ENCODE data around the gene RDH12.

The RDH12 gene

GRCh38 chr14:67719866-67720265 lies 18.2 kb downstream of the RDH12 start:
- H3K4me3 ChIP-seq (ENCODE audit: low read depth in 1 of 2, low read length in 1 of 2): no peak overlapping the region
- no peak for TF ChIP-seq CTCF (IDR thresholded peaks at IDR 0.05)
- H3K27me3 ChIP-seq: peaks cover 33% of the 10 kb centered on the region
- H3K9me3 ChIP-seq: no peaks in the 10 kb centered on the region
- peaks cover 0 to 4% of the 10 kb centered on the region in 2 experiments for H3K4me1 ChIP-seq (ENCODE audit: control insufficient read depth in 1 of 2, insufficient read depth in 1 of 2, low read depth in 1 of 2, low read length in 1 of 2)
- H3K36me3 ChIP-seq: no peaks in the 10 kb centered on the region
- H3K27ac ChIP-seq: no peak overlapping the region

- no peaks in the 10 kb centered on the region for H3K9me3 ChIP-seq
- no peak for TF ChIP-seq CTCF (IDR thresholded peaks at IDR 0.05)
- H3K27ac ChIP-seq: no peak overlapping the region
- no peak overlapping the region for H3K4me3 ChIP-seq (ENCODE audit: low read depth in 1 of 2, low read length in 1 of 2)
- peaks cover 0 to 4% of the 10 kb centered on the region in 2 experiments for H3K4me1 ChIP-seq (ENCODE audit: control insufficient read depth in 1 of 2, insufficient read depth in 1 of 2, low read depth in 1 of 2, low read length in 1 of 2)
- peaks cover 50% of the 10 kb centered on the region for H3K27me3 ChIP-seq
- H3K36me3 ChIP-seq: no peaks in the 10 kb centered on the region
Measured at GRCh38 chr14:67721875-67722274, 20.2 kb downstream of the RDH12 start.

- no peak overlapping the region for H3K27ac ChIP-seq
- peaks cover 50% of the 10 kb centered on the region for H3K27me3 ChIP-seq
- H3K9me3 ChIP-seq: no peaks in the 10 kb centered on the region
- peaks cover 0 to 4% of the 10 kb centered on the region in 2 experiments for H3K4me1 ChIP-seq (ENCODE audit: control insufficient read depth in 1 of 2, insufficient read depth in 1 of 2, low read depth in 1 of 2, low read length in 1 of 2)
- H3K36me3 ChIP-seq: no peaks in the 10 kb centered on the region
- no peak overlapping the region for H3K4me3 ChIP-seq (ENCODE audit: low read depth in 1 of 2, low read length in 1 of 2)
- TF ChIP-seq CTCF (IDR thresholded peaks at IDR 0.05): no peak
Measured at GRCh38 chr14:67722293-67722692, 20.6 kb downstream of the RDH12 start.

- Histone ChIP-seq H3K27ac (no peak overlapping the region), H3K4me1 (ENCODE audit: control insufficient read depth in 1 of 2, insufficient read depth in 1 of 2, low read depth in 1 of 2, low read length in 1 of 2) (peaks cover 0 to 4% of the 10 kb centered on the region in 2 experiments), H3K27me3 (peaks cover 50% of the 10 kb centered on the region), H3K4me3 (ENCODE audit: low read depth in 1 of 2, low read length in 1 of 2) (no peak overlapping the region), H3K36me3 (no peaks in the 10 kb centered on the region), H3K9me3 (no peaks in the 10 kb centered on the region)
- no peak for TF ChIP-seq CTCF (IDR thresholded peaks at IDR 0.05)
Measured at GRCh38 chr14:67725171-67725570, 23.5 kb downstream of the RDH12 start.

- H3K4me3 ChIP-seq (ENCODE audit: low read depth in 1 of 2, low read length in 1 of 2): no peak overlapping the region
- TF ChIP-seq CTCF (IDR thresholded peaks at IDR 0.05): no peak
- H3K4me1 ChIP-seq (ENCODE audit: control insufficient read depth in 1 of 2, insufficient read depth in 1 of 2, low read depth in 1 of 2, low read length in 1 of 2): peaks cover 0 to 4% of the 10 kb centered on the region in 2 experiments
- H3K27ac ChIP-seq: no peak overlapping the region
- peaks cover 36% of the 10 kb centered on the region for H3K27me3 ChIP-seq
- no peaks in the 10 kb centered on the region for H3K36me3 ChIP-seq
- H3K9me3 ChIP-seq: no peaks in the 10 kb centered on the region
Measured at GRCh38 chr14:67727361-67727760, 25.7 kb downstream of the RDH12 start.

GRCh38 chr14:67728258-67728657 lies 26.6 kb downstream of the RDH12 start:
- Histone ChIP-seq H3K27me3 (peaks cover 27% of the 10 kb centered on the region), H3K4me3 (ENCODE audit: low read depth in 1 of 2, low read length in 1 of 2) (no peak overlapping the region), H3K9me3 (no peaks in the 10 kb centered on the region), H3K27ac (no peak overlapping the region), H3K36me3 (no peaks in the 10 kb centered on the region), H3K4me1 (ENCODE audit: control insufficient read depth in 1 of 2, insufficient read depth in 1 of 2, low read depth in 1 of 2, low read length in 1 of 2) (no peaks in the 10 kb centered on the region)
- TF ChIP-seq CTCF (IDR thresholded peaks at IDR 0.05): no peak

Data from neutrophil (primary cell).